GM12801 (cell line): Measurements from ENCODE around the gene THOC2.

Experiments used
- TF ChIP-seq, protein P1 (sequence below): IDR thresholded peaks from one replicate; pipeline ENCODE4 v1.5.1; 2011; ENCODE audit warnings: control low read depth; ENCODE audit not compliant: insufficient read length; ENCODE audit errors: extremely low read depth

The THOC2 gene

GRCh38 chrX:123728016-123728415 is 4.8 kb downstream of the THOC2 start:
- TF ChIP-seq, protein P1, sequence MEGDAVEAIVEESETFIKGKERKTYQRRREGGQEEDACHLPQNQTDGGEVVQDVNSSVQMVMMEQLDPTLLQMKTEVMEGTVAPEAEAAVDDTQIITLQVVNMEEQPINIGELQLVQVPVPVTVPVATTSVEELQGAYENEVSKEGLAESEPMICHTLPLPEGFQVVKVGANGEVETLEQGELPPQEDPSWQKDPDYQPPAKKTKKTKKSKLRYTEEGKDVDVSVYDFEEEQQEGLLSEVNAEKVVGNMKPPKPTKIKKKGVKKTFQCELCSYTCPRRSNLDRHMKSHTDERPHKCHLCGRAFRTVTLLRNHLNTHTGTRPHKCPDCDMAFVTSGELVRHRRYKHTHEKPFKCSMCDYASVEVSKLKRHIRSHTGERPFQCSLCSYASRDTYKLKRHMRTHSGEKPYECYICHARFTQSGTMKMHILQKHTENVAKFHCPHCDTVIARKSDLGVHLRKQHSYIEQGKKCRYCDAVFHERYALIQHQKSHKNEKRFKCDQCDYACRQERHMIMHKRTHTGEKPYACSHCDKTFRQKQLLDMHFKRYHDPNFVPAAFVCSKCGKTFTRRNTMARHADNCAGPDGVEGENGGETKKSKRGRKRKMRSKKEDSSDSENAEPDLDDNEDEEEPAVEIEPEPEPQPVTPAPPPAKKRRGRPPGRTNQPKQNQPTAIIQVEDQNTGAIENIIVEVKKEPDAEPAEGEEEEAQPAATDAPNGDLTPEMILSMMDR, result no peak

GRCh38 chrX:123720486-123720885 is 12.4 kb downstream of the THOC2 start:
- TF ChIP-seq, protein P1, result no peak

GRCh38 chrX:123713841-123714240 is 19.0 kb downstream of the THOC2 start:
- TF ChIP-seq, protein P1, result no peak

DNA sequence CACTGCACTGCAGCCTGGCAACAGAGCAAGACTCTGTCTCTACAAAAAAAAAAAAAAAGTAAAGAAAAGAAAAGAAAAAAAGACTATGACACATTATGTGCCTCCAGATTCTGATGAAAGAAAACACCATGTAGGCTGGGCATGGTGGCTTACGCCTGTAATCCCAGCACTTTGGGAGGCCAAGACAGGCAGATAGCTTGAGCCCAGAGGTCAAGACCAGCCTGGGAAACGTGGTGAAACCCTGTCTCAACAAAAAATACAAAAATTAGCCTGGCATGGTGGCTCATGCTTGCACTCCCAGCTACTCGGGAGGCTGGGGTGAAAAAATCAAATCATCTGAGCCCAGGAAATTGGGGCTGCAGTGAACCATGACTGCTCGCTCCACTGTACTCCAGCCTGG is 19.4 kb downstream of the THOC2 start:
- TF ChIP-seq, protein P1, result no peak

- TF ChIP-seq, protein P1, result no peak
These were observed 28.1 kb downstream of the THOC2 start for GRCh38 chrX:123704781-123705180.

GRCh38 chrX:123698979-123699520 is 33.8 kb downstream of the THOC2 start:
- TF ChIP-seq, protein P1, result no peak

- TF ChIP-seq, protein P1, result no peak
These were observed 36.5 kb downstream of the THOC2 start for GRCh38 chrX:123696334-123696733.
